COLO668 (cell line): ENCODE measurements around the gene RPH3AL.
"Not testable (repeated sequence)": the region's sequence is repeated elsewhere in the genome, so short reads cannot be mapped to it uniquely, and the experiment has no call there.

Experiments
- DNase-seq: peaks from one replicate; lab custom pipeline; 2025; ENCODE audit not compliant: unreplicated experiment; lab: John Stamatoyannopoulos, UW

The RPH3AL gene

GRCh38 chr17:283911-284675 is 68.5 kb downstream of the RPH3AL start:
- DNase-seq = no peak

GRCh38 chr17:282912-283882 is 69.4 kb downstream of the RPH3AL start:
- no peak for DNase-seq

DNA sequence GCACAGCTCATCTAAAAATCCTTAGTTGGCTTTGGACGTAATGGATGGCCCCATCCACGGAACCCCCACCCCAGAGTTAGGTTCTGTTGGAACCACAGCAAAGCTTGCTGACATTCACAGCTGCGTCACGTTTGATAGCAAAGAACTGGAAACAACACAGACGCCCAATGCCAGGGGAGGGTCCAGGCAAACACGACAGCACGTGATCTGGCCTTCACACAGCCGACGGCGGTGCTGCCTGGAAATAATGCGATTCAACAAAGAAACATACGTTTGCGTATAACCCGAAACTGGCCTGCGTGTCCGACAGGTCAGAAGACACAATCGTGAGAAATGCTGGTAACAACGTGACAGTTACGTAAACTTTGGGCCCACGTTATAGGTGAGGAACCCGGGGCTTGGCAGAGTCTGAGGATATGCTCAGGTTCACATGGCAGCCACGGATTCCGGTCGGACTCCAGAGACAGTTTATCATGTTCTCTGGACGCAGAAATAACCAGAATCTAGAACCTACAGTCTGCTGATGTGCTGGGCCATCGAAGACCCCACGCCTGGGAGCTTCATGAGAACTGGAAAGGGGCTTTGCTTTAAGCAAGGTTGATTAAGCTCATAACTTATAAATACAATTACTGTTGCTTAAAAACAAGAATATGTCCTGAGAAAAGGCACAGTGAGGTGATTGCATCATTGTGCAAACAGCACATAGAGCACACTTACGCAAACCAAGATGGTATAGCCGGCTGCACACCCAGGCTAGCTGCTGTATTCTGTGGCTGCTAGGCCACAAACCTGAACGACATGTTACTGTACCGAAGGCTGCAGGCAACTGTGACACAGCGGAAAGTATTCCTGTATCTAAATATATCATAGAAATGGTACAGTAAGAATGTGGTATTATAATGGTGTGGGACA is 70.4 kb downstream of the RPH3AL start:
- no peak for DNase-seq

DNA sequence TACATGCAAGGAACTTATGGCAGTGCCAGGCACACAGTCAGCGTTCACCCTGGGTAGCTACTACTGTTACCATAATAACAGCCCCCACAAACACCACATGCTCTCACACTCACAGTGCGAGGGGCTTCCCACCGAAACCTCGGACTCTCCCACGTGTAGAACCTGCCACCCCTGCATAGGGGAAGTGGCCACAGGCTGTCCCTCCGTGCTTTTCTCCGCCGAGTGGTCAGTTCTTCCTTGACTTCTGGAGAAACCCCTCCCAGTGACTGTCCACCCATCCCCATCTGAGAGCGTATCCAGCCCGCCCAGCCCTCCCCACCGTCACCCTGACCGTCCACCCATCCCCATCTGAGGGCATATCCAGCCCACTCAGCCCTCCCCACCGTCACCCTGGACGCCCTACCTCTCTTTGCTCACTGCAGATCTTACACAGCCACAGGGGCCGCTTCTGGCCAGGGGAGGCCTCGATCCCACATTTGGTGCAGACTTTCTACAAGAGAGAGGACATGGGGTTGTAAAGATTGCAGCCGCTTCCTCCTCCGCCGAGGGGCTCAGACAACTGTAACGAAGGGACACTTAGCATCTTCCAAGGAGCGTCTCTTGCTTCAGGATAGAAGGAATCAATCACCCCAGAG is 71.1 kb downstream of the RPH3AL start:
- DNase-seq = no peak

DNA sequence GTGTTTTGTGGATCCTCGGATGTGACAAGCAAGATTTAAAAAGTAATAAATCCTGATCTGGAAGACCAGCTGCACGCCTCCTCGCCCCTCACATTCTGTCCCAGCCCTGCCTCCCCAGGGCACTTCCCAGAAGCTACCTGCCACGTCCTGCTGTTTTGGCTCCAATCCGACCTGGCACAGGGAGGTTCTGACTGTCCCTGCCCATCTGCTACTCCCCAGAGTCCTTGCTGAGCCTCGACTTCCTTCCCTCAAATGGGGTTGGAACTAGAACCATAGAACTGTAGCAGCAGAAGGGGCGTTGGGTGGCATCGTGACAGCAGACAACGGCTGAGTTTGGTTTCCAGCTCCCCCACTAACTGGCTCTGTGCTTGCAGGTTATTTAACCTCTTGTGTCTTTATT is 71.7 kb downstream of the RPH3AL start:
- no peak for DNase-seq

DNA sequence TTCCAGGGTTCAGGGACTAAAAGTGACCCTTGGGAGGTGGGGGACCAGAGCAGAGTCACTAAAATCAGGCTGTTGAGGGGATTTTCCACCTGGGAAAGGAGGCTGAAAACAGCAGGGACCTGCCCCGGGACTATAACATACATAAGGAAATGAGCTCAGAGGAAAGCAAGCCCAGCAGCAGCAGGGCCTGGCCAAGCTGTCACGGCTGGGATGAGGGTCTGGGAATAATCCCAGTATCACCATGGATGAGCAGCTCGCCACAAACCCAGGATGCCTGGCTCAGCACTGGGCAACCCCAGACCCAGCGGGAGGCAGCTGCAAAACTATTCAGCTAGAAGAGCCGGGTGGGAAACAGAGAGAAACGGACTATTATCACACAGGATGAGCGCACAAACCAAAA is 72.4 kb downstream of the RPH3AL start:
- DNase-seq = no peak

GRCh38 chr17:279776-280175 is 72.8 kb downstream of the RPH3AL start:
- DNase-seq = no peak

DNA sequence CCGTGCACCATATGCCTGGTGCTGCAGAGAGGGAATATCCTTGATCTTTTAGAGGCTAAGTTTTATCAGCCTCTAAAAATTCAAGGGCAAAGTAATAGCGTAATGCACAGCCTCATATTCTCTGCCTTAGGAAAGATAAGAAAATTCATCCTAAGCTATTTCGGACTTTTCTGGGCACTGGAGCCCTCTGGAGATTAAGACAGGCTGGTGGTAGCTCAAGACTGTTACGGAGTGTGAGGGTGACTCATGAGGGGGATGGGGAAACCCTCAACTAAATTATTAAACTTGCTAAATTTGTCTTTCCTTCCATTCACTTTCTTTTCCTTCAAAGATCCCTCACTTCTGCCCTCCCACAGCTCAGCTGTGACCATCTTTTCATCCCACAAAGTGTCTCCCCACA is 73.3 kb downstream of the RPH3AL start:
- no peak for DNase-seq

GRCh38 chr17:278676-279059 is 73.9 kb downstream of the RPH3AL start:
- DNase-seq = no peak

GRCh38 chr17:278055-278675 is 74.4 kb downstream of the RPH3AL start:
- DNase-seq = no peak

DNA sequence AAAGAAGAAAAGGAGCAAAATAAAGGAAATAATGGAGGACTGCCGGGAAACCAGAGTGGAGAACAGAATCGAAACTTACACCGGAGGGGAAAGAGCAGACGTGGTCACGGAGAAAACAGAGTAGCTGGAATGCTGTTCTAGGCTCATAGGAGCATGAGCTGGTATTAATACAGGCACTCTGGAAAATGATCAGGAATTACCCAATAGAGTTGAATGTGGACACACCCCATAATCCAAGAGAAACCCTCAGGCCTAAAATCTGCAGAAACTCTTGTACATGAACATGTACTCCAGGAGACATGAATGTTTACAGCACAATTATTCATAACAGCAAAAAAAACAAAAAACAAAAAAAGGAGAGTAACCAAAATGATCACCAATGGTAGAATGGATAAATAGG is 77.7 kb downstream of the RPH3AL start:
- no peak for DNase-seq

DNA sequence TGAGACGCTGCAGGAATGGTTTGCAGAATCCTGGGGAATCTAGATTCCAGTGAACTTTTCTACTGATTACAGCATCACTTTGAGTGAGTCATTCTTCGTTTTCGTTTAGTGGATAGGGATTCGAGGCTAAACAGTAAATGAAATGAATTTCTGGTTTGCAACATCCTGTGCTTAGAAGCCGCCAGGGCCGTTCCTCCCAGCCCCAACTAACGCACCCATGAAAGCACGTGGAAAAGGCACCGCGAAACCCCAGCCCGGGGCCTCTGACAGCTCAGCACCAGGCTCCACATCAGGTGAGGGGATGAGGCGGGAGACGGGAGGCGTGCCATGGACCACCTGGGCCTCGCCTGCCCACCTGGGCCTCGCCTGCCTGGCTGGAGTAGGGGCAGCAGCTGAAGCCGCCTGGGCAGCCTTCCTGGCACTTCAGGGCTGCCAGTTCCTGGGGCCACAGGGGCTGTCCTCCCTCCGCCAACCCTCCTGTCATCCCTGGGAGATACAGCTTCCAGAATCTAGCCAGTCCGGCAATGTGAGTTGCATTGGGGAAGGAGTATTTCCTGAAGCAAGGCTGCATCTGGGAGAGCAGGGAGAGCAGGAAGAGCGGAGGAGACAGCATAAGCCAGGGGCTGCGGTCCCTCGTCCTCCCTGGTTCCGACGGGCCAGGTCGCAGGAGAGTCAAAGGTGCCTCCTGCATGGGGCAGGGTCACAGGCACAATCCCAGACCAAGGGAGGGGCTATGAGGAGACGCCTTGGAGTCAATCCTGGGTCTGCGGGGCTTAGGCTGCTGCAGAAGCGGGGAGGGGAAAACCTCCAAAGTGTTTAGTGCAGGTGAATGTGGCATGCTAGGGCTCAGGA is 78.4 kb downstream of the RPH3AL start:
- no peak for DNase-seq

DNA sequence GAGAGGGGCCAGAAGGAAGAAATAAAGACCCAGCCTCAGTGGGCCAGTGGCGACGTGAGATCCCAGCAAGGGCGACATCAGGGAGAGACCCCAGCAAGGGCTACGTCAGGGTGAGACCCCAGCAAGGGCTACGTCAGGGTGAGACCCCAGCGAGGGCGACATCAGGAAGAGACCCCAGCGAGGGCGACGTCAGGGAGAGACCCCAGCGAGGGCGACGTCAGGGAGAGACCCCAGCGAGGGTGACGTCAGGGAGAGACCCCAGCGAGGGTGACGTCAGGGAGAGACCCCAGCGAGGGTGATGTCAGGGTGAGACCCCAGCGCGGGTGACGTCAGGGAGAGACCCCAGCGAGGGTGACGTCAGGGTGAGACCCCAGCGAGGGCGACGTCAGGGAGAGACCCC is 79.8 kb downstream of the RPH3AL start:
- DNase-seq = not testable (repeated sequence)

GRCh38 chr17:271928-272623 is 80.5 kb downstream of the RPH3AL start:
- DNase-seq = not testable (repeated sequence)

- DNase-seq = no peak
These were observed 82.7 kb downstream of the RPH3AL start for GRCh38 chr17:269616-270514.

DNA sequence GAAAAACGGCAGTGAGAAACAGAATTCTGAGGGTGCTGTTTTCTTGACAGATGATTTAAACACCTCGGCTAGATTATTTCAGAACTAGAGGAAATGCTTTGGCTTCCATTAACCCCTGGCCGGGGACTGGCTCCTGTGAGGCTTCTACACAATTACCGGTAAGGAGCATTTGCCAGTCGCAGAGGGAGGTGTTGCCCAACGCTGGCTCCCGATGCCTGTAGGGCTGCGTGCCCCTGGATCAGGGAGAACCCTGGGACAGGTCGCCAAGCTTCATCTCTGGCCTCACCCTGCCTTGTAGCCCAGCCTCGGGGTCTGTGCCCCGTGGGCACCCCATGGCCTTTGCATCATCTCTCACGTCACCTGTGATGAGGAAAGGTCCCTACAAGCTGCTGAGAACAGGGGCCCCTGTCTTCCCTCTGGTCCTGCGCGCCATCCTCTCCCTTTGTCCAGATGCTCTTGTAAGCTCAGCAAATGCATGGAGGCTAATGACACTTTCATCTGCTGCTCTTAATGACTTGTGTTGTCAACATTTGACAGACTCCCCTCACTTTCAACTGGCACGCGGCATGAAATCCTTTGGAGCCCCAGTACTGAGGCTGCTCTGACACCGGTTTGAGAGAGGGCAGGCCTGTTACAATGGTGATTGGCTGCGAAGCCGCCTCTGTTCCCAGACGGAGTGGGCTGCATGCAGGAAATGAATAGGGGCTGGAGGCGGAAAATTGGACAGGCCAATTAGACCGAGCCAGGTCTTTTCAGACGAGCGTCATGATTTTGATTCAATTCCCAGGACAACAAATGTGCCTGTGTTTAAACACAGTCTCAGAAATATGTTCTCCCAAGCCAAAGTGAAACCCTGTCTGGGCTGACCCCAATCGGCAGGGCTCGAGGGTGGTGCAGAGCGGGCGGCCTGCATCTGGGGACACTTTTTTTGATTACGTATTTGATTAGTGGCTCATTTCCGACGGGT is 85.6 kb downstream of the RPH3AL start:
- DNase-seq = no peak
